Left lung (tissue), 10 donors: ENCODE data around the gene MAST4. TPM values are rescaled to one million over a fixed set of nuclear protein-coding genes. Genes with fewer than 3 reads are reported as not detected.

Experiments
- ATAC-seq: fragments of 200-7000 bp; cut with Tn5 transposase; one replicate; pipeline ENCODE4 v1.9.1; 2020; ENCODE audit warnings: moderate library complexity
- DNase-seq, 4 donors: peaks; one replicate each; pipeline ENCODE4 v3.0.0-alpha.2; 2013 to 2020
- H3K27ac ChIP-seq, 2 donors: fragments of 200-600 bp; sonication (generic) in 1 of 2; one replicate each; pipeline versions ENCODE4 v1.5.0 to v1.8.0; 2020 to 2021
- H3K27me3 ChIP-seq, 2 donors: fragments of 200-600 bp; sonication (generic) in 1 of 2; one replicate each; pipeline versions ENCODE4 v1.5.0 to v1.8.0; 2020 to 2021
- H3K36me3 ChIP-seq, 2 donors: fragments of 200-600 bp; sonication (generic) in 1 of 2; one replicate each; pipeline versions ENCODE4 v1.5.0 to v1.8.0; 2020 to 2021
- H3K4me1 ChIP-seq, 2 donors: fragments of 200-600 bp; one replicate each; pipeline ENCODE4 v1.8.0; 2021
- H3K4me3 ChIP-seq, 2 donors: fragments of 200-600 bp; sonication (generic) in 1 of 2; one replicate each; pipeline versions ENCODE4 v1.5.0 to v1.8.0; 2020 to 2021; ENCODE audit warnings: mild to moderate bottlenecking in 1 of 2
- H3K9me3 ChIP-seq, 2 donors: fragments of 200-600 bp; sonication (generic) in 1 of 2; one replicate each; pipeline versions ENCODE4 v1.5.0 to v1.8.0; 2020 to 2021
- CTCF ChIP-seq, 2 donors: fragments of 200-600 bp; sonication (generic) in 1 of 2; IDR thresholded peaks; one replicate each; pipeline versions ENCODE4 v1.5.0 to v1.8.0; 2021; ENCODE audit warnings: antibody characterized with exemption in 2 of 2
- intact Hi-C, 2 donors: fragments of 100-400 bp; cut with DNase I; formaldehyde crosslinking; loops; one replicate each; pipeline versions ENCODE4 v1.11.2 to v1.14.2; 2022
- polyA plus RNA-seq, 6 donors: library from polyadenylated mRNA; unstranded; fragments of 120-200 nt; gene quantifications; one replicate each; pipeline ENCODE4 v1.2.1, GENCODE V29; 2013; ENCODE audit not compliant: insufficient read length in 6 of 6
- total RNA-seq, 2 donors: library from RNA; stranded (reverse); fragmentation: NEBNext Ultra II Directional; extraction: Animal tissue kit (Norgen Biotek cat#: 25700); gene quantifications; one replicate each; pipeline ENCODE4 v1.2.1, GENCODE V29; 2021
- donor health status: DM: no; HTN: yes; CAD: no.
- donor health status: DM: no; HTN: no; CAD: no.

The MAST4 gene
- total and polyA plus RNA-seq, 8 donors: 47.7 to 57.6 (median 53.0) TPM

- intact Hi-C loops: no loop called here
- no peak for TF ChIP-seq CTCF (IDR thresholded peaks at IDR 0.05)
- Histone ChIP-seq H3K27me3 (no peaks in the 10 kb centered on the region), H3K4me1 (peaks cover 0 to 23% of the 10 kb centered on the region in 2 donors), H3K27ac (no peak overlapping the region), H3K9me3 (no peaks in the 10 kb centered on the region), H3K36me3 (no peaks in the 10 kb centered on the region), H3K4me3 (no peak overlapping the region)
- DNase-seq: no peak
- ATAC-seq: no peak
Observed at GRCh38 chr5:67053229-67053628, 457.0 kb downstream of the MAST4 start.

- H3K27me3 ChIP-seq: no peaks in the 10 kb centered on the region
- H3K4me3 ChIP-seq: no peak overlapping the region
- H3K9me3 ChIP-seq: no peaks in the 10 kb centered on the region
- H3K36me3 ChIP-seq: no peaks in the 10 kb centered on the region
- H3K4me1 ChIP-seq: peaks cover 0 to 6% of the 10 kb centered on the region in 2 donors
- DNase-seq (no peak), ATAC-seq (no peak)
- TF ChIP-seq CTCF (IDR thresholded peaks at IDR 0.05): no peak
- peak overlapping the region in 1 of 2 donors; percentile 2 for H3K27ac ChIP-seq
- intact Hi-C loops: no loop called here
Observed at GRCh38 chr5:67058998-67059743, 463.0 kb downstream of the MAST4 start.

GRCh38 chr5:67059744-67060490, 463.7 kb downstream of the MAST4 start:
- H3K27ac ChIP-seq: peak overlapping the region in 1 of 2 donors; percentile 2
- peaks cover 0 to 6% of the 10 kb centered on the region in 2 donors for H3K4me1 ChIP-seq
- H3K36me3 ChIP-seq: no peaks in the 10 kb centered on the region
- no peaks in the 10 kb centered on the region for H3K9me3 ChIP-seq
- no peak for ATAC-seq
- intact Hi-C loops: no loop called here
- no peak for DNase-seq
- no peaks in the 10 kb centered on the region for H3K27me3 ChIP-seq
- no peak overlapping the region for H3K4me3 ChIP-seq
- no peak for TF ChIP-seq CTCF (IDR thresholded peaks at IDR 0.05)

- ATAC-seq (no peak), DNase-seq (no peak)
- H3K27ac ChIP-seq: no peak overlapping the region
- H3K4me3 ChIP-seq: no peak overlapping the region
- H3K9me3 ChIP-seq: no peaks in the 10 kb centered on the region
- intact Hi-C loops: no loop called here
- peaks cover 0 to 6% of the 10 kb centered on the region in 2 donors for H3K4me1 ChIP-seq
- TF ChIP-seq CTCF (IDR thresholded peaks at IDR 0.05): no peak
- no peaks in the 10 kb centered on the region for H3K27me3 ChIP-seq
- no peaks in the 10 kb centered on the region for H3K36me3 ChIP-seq
Observed at GRCh38 chr5:67061511-67061910, 465.3 kb downstream of the MAST4 start.

GRCh38 chr5:67063055-67063454, 466.9 kb downstream of the MAST4 start:
- H3K9me3 ChIP-seq: no peaks in the 10 kb centered on the region
- H3K4me1 ChIP-seq: peaks cover 0 to 6% of the 10 kb centered on the region in 2 donors
- ATAC-seq (no peak), DNase-seq (no peak)
- H3K27ac ChIP-seq: peak overlapping the region in 1 of 2 donors; percentile 10
- no peak overlapping the region for H3K4me3 ChIP-seq
- no peaks in the 10 kb centered on the region for H3K36me3 ChIP-seq
- no peaks in the 10 kb centered on the region for H3K27me3 ChIP-seq
- no peak for TF ChIP-seq CTCF (IDR thresholded peaks at IDR 0.05)
- intact Hi-C loops: no loop called here
